Measurements from ENCODE around the gene GNS.

DNA sequence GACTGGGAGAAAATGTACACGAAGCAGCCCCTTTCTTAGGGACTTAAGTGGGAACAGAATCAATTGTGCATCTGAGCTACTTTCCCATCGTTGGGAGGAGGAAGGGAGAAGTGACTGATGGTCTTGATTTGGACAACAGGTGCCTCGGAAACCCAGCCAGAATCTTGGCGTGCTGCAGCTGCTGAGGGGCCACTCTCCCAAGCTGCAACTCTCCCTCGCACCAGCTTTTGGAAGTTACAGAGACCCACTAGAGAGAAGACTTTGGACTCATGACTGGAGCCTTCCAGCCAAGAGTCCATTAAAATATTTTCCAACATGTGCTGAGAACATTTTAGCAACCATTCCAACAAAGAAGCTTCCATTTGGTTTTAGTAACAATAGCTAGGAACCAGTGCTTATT lies 52.3 kb downstream of the GNS start:
- TF ChIP-seq, protein P1, sequence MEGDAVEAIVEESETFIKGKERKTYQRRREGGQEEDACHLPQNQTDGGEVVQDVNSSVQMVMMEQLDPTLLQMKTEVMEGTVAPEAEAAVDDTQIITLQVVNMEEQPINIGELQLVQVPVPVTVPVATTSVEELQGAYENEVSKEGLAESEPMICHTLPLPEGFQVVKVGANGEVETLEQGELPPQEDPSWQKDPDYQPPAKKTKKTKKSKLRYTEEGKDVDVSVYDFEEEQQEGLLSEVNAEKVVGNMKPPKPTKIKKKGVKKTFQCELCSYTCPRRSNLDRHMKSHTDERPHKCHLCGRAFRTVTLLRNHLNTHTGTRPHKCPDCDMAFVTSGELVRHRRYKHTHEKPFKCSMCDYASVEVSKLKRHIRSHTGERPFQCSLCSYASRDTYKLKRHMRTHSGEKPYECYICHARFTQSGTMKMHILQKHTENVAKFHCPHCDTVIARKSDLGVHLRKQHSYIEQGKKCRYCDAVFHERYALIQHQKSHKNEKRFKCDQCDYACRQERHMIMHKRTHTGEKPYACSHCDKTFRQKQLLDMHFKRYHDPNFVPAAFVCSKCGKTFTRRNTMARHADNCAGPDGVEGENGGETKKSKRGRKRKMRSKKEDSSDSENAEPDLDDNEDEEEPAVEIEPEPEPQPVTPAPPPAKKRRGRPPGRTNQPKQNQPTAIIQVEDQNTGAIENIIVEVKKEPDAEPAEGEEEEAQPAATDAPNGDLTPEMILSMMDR (IDR thresholded peaks at IDR 0.05): no peak
- no peak for TF ChIP-seq POLR2A (IDR thresholded peaks at IDR 0.05)

Measured in ovary (tissue), 3 donors.